LNCAP (cell line): ENCODE measurements around the gene CD74.

ENCODE experiments used
- CTCF ChIP-seq: fragments of 450-650 bp; IDR thresholded peaks from 2 replicates; pipeline ENCODE4 v1.5.1; 2017; ENCODE audit warnings: mild to moderate bottlenecking

The CD74 gene

GRCh38 chr5:150386024-150386855, 26.5 kb downstream of the CD74 start:
- TF ChIP-seq CTCF: no peak

- no peak for TF ChIP-seq CTCF
Observed at GRCh38 chr5:150384701-150385100, 28.0 kb downstream of the CD74 start.

GRCh38 chr5:150377964-150378694, 34.6 kb downstream of the CD74 start:
- no peak for TF ChIP-seq CTCF

- TF ChIP-seq CTCF: no peak
Observed at GRCh38 chr5:150376799-150377771, 35.6 kb downstream of the CD74 start.

- no peak for TF ChIP-seq CTCF
Observed at GRCh38 chr5:150374651-150375050, 38.1 kb downstream of the CD74 start.

GRCh38 chr5:150372639-150373038, 40.1 kb downstream of the CD74 start:
- TF ChIP-seq CTCF: no peak

- no peak for TF ChIP-seq CTCF
Observed at GRCh38 chr5:150368526-150368925, 44.2 kb downstream of the CD74 start.
